Astrocyte (in vitro differentiated cells and primary cell): ENCODE measurements around the gene PI4KB. TPM values are rescaled to one million over a fixed set of nuclear protein-coding genes. Genes with fewer than 3 reads are reported as not detected.

Source experiments
- DNase-seq: peaks from one replicate; pipeline ENCODE4 v3.0.0-alpha.2; 2010; ENCODE audit warnings: low read depth
- FAIRE-seq: peaks from 2 replicates; lab custom pipeline; 2011; peaks lifted over from hg19 to GRCh38; lab: Jason Lieb, UNC
- H2AFZ ChIP-seq: 2 replicates; pipeline ENCODE4 v1.6.0; 2012; ENCODE audit warnings: low read depth, low read length, inconsistent platforms
- H3K27ac ChIP-seq: 2 replicates; pipeline ENCODE4 v1.5.1; 2011; ENCODE audit warnings: low read depth, low read length, inconsistent platforms
- H3K27me3 ChIP-seq: 2 replicates; pipeline ENCODE4 v1.6.0; 2011; ENCODE audit warnings: low read length, inconsistent platforms; ENCODE audit not compliant: insufficient read depth
- H3K36me3 ChIP-seq: 2 replicates; pipeline ENCODE4 v1.5.1; 2011; ENCODE audit warnings: low read length, inconsistent platforms; ENCODE audit not compliant: insufficient read depth
- H3K4me1 ChIP-seq: 2 replicates; pipeline ENCODE4 v1.5.1; 2011; ENCODE audit warnings: low read length, inconsistent platforms; ENCODE audit not compliant: insufficient read depth
- H3K4me2 ChIP-seq: 2 replicates; pipeline ENCODE4 v1.6.0; 2012; ENCODE audit warnings: low read length, inconsistent platforms
- H3K4me3 ChIP-seq: 2 replicates; pipeline ENCODE4 v1.5.1; 2011; ENCODE audit warnings: low read depth, mild to moderate bottlenecking, low read length, inconsistent platforms; ENCODE audit not compliant: insufficient read depth
- H3K79me2 ChIP-seq: 2 replicates; pipeline ENCODE4 v1.6.0; 2012; ENCODE audit warnings: mild to moderate bottlenecking, low read length, inconsistent platforms; ENCODE audit not compliant: insufficient read depth
- H3K9ac ChIP-seq: 2 replicates; pipeline ENCODE4 v1.6.0; 2012; ENCODE audit warnings: mild to moderate bottlenecking, low read length, inconsistent platforms
- H3K9me3 ChIP-seq: 2 replicates; pipeline ENCODE4 v1.5.1; 2012; ENCODE audit warnings: low read depth, mild to moderate bottlenecking, low read length, inconsistent platforms; ENCODE audit not compliant: insufficient read depth
- H4K20me1 ChIP-seq: 2 replicates; pipeline ENCODE4 v1.6.0; 2012; ENCODE audit warnings: low read length, inconsistent platforms; ENCODE audit not compliant: insufficient read depth
- H3K27ac Mint-ChIP-seq: one replicate; pipeline ENCODE4 v1.8.0; 2021; ENCODE audit warnings: mild to moderate bottlenecking, mixed read lengths; ENCODE audit not compliant: unreplicated experiment
- H3K27me3 Mint-ChIP-seq: one replicate; pipeline ENCODE4 v1.8.0; 2021; ENCODE audit warnings: low read depth, mixed read lengths; ENCODE audit not compliant: unreplicated experiment
- H3K36me3 Mint-ChIP-seq: one replicate; pipeline ENCODE4 v1.8.0; 2021; ENCODE audit warnings: low read depth, mixed read lengths; ENCODE audit not compliant: unreplicated experiment
- H3K4me1 Mint-ChIP-seq: one replicate; pipeline ENCODE4 v1.8.0; 2021; ENCODE audit warnings: low read depth, mixed read lengths; ENCODE audit not compliant: unreplicated experiment
- H3K4me3 Mint-ChIP-seq: one replicate; pipeline ENCODE4 v1.8.0; 2021; ENCODE audit warnings: mild to moderate bottlenecking, moderate library complexity, mixed read lengths; ENCODE audit not compliant: unreplicated experiment
- H3K9me3 Mint-ChIP-seq: one replicate; pipeline ENCODE4 v1.8.0; 2021; ENCODE audit warnings: mild to moderate bottlenecking, mixed read lengths; ENCODE audit not compliant: unreplicated experiment
- EZH2 ChIP-seq: IDR thresholded peaks from 2 replicates; pipeline ENCODE4 v1.6.1; 2012; ENCODE audit warnings: mild to moderate bottlenecking, low read length, inconsistent platforms; ENCODE audit not compliant: insufficient read depth
- total RNA-seq: library from RNA; stranded (reverse); gene quantifications from 2 replicates; pipeline ENCODE4 v1.2.1, GENCODE V29; 2021
- TF ChIP-seq, protein P1 (sequence below): IDR thresholded peaks from 2 replicates; pipeline ENCODE4 v1.5.1; 2011; ENCODE audit warnings: low read depth, mild to moderate bottlenecking, inconsistent platforms, low read length, moderate library complexity; ENCODE audit not compliant: insufficient read depth

PI4KB gene
- total RNA-seq, 1 donor from 2014 or later, result 67.8 TPM

DNA sequence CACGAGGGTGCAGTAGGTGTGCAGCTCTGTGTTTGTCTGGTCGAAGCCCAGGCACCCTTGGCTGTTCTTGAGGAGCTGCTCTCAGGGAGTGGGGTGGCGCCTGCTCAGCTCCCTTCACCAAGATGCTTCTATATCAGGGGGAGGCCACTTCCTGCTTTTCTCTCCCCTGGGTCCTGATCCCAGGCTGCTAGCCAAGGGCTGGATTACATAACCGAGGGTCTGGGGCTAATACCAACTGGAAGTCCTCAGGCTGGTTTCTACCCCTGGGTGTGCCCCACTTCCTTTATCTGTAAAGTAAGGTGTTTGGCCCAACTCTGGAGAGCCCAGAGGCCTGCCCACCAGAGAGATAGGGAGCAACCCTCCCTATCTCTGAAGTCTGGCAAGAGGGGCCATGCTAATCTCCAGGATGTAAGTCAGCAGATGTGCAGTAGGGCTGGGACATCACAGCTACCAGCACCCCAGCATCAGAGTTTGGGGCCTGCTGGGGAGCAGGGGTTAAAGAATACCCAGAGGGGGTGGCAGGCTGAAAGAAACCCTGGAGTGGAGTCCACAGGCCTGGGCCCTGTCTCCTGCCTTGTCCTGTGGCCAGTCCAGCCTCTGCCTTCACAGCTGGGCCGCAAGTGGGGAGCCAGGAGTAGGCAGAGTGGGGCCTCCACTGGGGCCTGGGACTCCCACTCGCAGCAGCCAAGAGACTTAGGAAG, 43.1 kb upstream of the PI4KB start:
- no peak overlapping the region for H3K9ac ChIP-seq
- DNase-seq (no peak), FAIRE-seq (no peak)
- Mint-ChIP-seq H3K4me3 (no peak overlapping the region), H3K9me3 (peaks cover 3% of the 10 kb centered on the region), H3K36me3 (peaks cover 2% of the 10 kb centered on the region), H3K27ac (no peak overlapping the region), H3K27me3 (peaks cover 9% of the 10 kb centered on the region), H3K4me1 (peaks cover 3% of the 10 kb centered on the region)
- H4K20me1 ChIP-seq, result no peaks in the 10 kb centered on the region
- no peak overlapping the region for H3K4me2 ChIP-seq
- H3K27ac ChIP-seq, result no peak overlapping the region
- H3K4me3 ChIP-seq, result no peak overlapping the region
- no peaks in the 10 kb centered on the region for H3K27me3 ChIP-seq
- TF ChIP-seq EZH2, result no peak
- TF ChIP-seq, protein P1, sequence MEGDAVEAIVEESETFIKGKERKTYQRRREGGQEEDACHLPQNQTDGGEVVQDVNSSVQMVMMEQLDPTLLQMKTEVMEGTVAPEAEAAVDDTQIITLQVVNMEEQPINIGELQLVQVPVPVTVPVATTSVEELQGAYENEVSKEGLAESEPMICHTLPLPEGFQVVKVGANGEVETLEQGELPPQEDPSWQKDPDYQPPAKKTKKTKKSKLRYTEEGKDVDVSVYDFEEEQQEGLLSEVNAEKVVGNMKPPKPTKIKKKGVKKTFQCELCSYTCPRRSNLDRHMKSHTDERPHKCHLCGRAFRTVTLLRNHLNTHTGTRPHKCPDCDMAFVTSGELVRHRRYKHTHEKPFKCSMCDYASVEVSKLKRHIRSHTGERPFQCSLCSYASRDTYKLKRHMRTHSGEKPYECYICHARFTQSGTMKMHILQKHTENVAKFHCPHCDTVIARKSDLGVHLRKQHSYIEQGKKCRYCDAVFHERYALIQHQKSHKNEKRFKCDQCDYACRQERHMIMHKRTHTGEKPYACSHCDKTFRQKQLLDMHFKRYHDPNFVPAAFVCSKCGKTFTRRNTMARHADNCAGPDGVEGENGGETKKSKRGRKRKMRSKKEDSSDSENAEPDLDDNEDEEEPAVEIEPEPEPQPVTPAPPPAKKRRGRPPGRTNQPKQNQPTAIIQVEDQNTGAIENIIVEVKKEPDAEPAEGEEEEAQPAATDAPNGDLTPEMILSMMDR, result no peak
- no peak overlapping the region for H2AFZ ChIP-seq
- H3K79me2 ChIP-seq, result no peaks in the 10 kb centered on the region
- H3K4me1 ChIP-seq, result peaks cover 10% of the 10 kb centered on the region
- no peaks in the 10 kb centered on the region for H3K9me3 ChIP-seq
- H3K36me3 ChIP-seq, result no peaks in the 10 kb centered on the region

DNA sequence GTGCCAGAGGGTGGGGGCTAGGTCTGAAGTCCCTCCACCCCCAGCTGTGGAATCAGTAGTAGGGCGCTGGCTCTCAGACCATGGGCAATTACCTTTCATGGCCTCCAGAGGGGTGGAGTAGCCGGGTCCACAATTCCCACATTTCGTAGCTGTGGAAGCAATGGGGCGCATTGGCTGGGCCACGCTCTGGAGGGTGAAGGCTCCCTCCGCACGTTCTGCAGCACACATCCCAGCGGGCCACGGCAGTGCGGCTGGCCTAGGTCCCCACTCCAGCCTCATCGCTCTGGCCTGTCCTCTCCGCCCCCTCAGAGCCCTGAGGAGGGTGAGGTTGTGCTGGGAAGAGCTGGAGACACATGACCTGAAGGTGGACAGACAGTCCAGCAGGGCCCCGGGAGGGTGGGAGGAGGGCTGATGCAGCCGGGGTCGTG, 42.4 kb upstream of the PI4KB start:
- Histone ChIP-seq H3K36me3 (no peaks in the 10 kb centered on the region), H2AFZ (no peak overlapping the region), H4K20me1 (no peaks in the 10 kb centered on the region), H3K79me2 (no peaks in the 10 kb centered on the region), H3K4me3 (no peak overlapping the region), H3K4me2 (no peak overlapping the region), H3K4me1 (peaks cover 10% of the 10 kb centered on the region), H3K27ac (no peak overlapping the region), H3K9me3 (no peaks in the 10 kb centered on the region), H3K9ac (no peak overlapping the region), H3K27me3 (no peaks in the 10 kb centered on the region)
- no peak for FAIRE-seq
- no peak for DNase-seq
- H3K36me3 Mint-ChIP-seq, result peaks cover 4% of the 10 kb centered on the region
- H3K27ac Mint-ChIP-seq, result no peak overlapping the region
- peaks cover 6% of the 10 kb centered on the region for H3K9me3 Mint-ChIP-seq
- H3K4me3 Mint-ChIP-seq, result no peak overlapping the region
- H3K4me1 Mint-ChIP-seq, result peaks cover 3% of the 10 kb centered on the region
- TF ChIP-seq, protein P1, result no peak
- no peak for TF ChIP-seq EZH2
- peaks cover 8% of the 10 kb centered on the region for H3K27me3 Mint-ChIP-seq

DNA sequence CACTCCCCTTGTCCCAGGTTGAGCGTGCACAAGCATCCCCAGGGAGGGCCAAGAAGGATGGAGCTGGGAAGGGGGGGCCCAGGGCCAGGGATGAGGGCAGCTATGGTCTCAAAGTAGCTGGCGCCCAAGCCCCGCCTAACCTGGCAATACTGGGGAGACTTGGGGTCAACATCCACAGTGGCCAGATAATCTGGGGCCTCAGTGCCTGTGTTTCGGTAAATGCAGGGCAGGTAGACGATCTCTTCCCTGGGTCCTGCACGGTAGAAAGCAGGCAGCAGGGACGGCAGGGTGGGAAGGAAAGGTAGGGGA, 42.0 kb upstream of the PI4KB start:
- Histone ChIP-seq H3K4me3 (no peak overlapping the region), H3K36me3 (no peaks in the 10 kb centered on the region), H3K9ac (no peak overlapping the region), H3K4me2 (no peak overlapping the region), H3K79me2 (no peaks in the 10 kb centered on the region), H3K27me3 (no peaks in the 10 kb centered on the region), H4K20me1 (no peaks in the 10 kb centered on the region), H3K4me1 (peaks cover 10% of the 10 kb centered on the region), H3K9me3 (no peaks in the 10 kb centered on the region), H3K27ac (no peak overlapping the region), H2AFZ (no peak overlapping the region)
- Mint-ChIP-seq H3K4me1 (peaks cover 3% of the 10 kb centered on the region), H3K9me3 (peaks cover 8% of the 10 kb centered on the region), H3K4me3 (no peak overlapping the region), H3K36me3 (peaks cover 6% of the 10 kb centered on the region), H3K27me3 (peaks cover 8% of the 10 kb centered on the region), H3K27ac (no peak overlapping the region)
- FAIRE-seq (no peak), DNase-seq (no peak)
- TF ChIP-seq EZH2, result no peak
- TF ChIP-seq, protein P1, result no peak
